OCI-LY3 (cell line): ENCODE results near the gene ZNF425.

Experiments used
- H2AFZ ChIP-seq: fragments of 200-600, 300-600 bp; shearing (Covaris generic); 2 replicates; pipeline ENCODE4 v1.6.0; 2014; ENCODE audit warnings: antibody characterized with exemption, low read depth, low read length
- H3K27ac ChIP-seq: fragments of 200-600, 300-600 bp; sonication (generic); 2 replicates; pipeline ENCODE4 v1.5.1; 2014; ENCODE audit warnings: mild to moderate bottlenecking, low read length, moderate library complexity, mixed read lengths
- H3K27me3 ChIP-seq: fragments of 200-600, 300-600 bp; sonication (generic); 2 replicates; pipeline ENCODE4 v1.6.1; 2014; ENCODE audit warnings: low read depth, low read length, mixed read lengths
- H3K36me3 ChIP-seq: fragments of 200-600, 300-600 bp; sonication (generic); replicated peaks from 2 replicates; pipeline ENCODE3; 2014; ENCODE audit warnings: low read depth, low read length, mixed read lengths
- H3K4me1 ChIP-seq: fragments of 300-600, 200-600 bp; sonication (generic); 2 replicates; pipeline ENCODE4 v1.6.1; 2014; ENCODE audit warnings: low read length, mixed read lengths
- H3K4me2 ChIP-seq: fragments of 200-600, 300-600 bp; sonication (generic); 2 replicates; pipeline ENCODE4 v1.6.1; 2014; ENCODE audit warnings: low read length, mixed read lengths
- H3K4me3 ChIP-seq: fragments of 300-600, 200-600 bp; sonication (generic); 2 replicates; pipeline ENCODE4 v1.5.1; 2014; ENCODE audit warnings: antibody characterized with exemption, mild to moderate bottlenecking, low read length, moderate library complexity
- H3K79me2 ChIP-seq: fragments of 300-600, 200-600 bp; shearing (Covaris generic); 2 replicates; pipeline ENCODE4 v1.6.1; 2014; ENCODE audit warnings: mild to moderate bottlenecking, low read length, mixed read lengths
- H3K9ac ChIP-seq: fragments of 300-600, 200-600 bp; shearing (Covaris generic); 2 replicates; pipeline ENCODE4 v1.6.0; 2014; ENCODE audit warnings: mild to moderate bottlenecking, low read length, moderate library complexity
- H3K9me3 ChIP-seq: fragments of 200-600, 300-600 bp; shearing (Covaris generic); 2 replicates; pipeline ENCODE4 v1.6.1; 2014; ENCODE audit warnings: low read length, mixed read lengths; ENCODE audit not compliant: insufficient read depth
- H4K20me1 ChIP-seq: fragments of 200-600, 300-600 bp; sonication (generic); 2 replicates; pipeline ENCODE4 v1.6.1; 2016; ENCODE audit warnings: low read length, mixed read lengths; ENCODE audit not compliant: insufficient read depth
- EZH2phosphoT487 ChIP-seq: fragments of 200-600 bp; shearing (Covaris generic); IDR thresholded peaks from 2 replicates; pipeline ENCODE4 v1.6.1; 2018; ENCODE audit warnings: antibody characterized with exemption, mixed run types, low read depth
- TF ChIP-seq, protein P1 (sequence below): fragments of 200-600, 300-600 bp; sonication (generic); IDR thresholded peaks from 2 replicates; pipeline ENCODE4 v1.5.1; 2014; ENCODE audit warnings: antibody characterized with exemption, low read length, low read depth

The ZNF425 gene

DNA sequence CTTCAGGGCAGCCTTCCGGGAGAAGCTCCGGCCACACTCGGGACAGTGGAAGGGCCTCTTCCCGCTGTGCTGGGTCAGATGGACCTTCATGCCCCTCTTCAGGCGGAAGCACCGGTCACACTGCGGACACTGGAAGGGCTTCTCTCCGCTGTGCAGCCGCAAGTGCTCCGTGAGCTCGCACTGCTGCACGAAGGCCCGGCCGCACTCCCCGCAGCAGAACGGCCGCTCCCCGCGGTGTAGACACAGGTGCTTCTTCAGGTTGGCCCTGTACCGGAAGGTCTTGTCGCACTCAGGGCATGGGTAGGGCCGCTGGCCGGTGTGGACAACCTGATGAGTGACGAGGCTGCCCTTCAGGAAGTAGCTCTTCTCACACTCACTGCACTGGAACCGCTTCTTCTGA is 21.4 kb downstream of the ZNF425 start:
- no peak overlapping the region for H3K4me2 ChIP-seq
- H3K4me3 ChIP-seq = no peak overlapping the region
- TF ChIP-seq, protein P1, sequence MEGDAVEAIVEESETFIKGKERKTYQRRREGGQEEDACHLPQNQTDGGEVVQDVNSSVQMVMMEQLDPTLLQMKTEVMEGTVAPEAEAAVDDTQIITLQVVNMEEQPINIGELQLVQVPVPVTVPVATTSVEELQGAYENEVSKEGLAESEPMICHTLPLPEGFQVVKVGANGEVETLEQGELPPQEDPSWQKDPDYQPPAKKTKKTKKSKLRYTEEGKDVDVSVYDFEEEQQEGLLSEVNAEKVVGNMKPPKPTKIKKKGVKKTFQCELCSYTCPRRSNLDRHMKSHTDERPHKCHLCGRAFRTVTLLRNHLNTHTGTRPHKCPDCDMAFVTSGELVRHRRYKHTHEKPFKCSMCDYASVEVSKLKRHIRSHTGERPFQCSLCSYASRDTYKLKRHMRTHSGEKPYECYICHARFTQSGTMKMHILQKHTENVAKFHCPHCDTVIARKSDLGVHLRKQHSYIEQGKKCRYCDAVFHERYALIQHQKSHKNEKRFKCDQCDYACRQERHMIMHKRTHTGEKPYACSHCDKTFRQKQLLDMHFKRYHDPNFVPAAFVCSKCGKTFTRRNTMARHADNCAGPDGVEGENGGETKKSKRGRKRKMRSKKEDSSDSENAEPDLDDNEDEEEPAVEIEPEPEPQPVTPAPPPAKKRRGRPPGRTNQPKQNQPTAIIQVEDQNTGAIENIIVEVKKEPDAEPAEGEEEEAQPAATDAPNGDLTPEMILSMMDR = no peak
- no peak for TF ChIP-seq EZH2phosphoT487
- H3K4me1 ChIP-seq = no peaks in the 10 kb centered on the region; the same call in 1 of the 2 replicates
- no peaks in the 10 kb centered on the region for H3K36me3 ChIP-seq
- H2AFZ ChIP-seq = no peak overlapping the region
- no peaks in the 10 kb centered on the region for H3K9me3 ChIP-seq
- no peaks in the 10 kb centered on the region for H4K20me1 ChIP-seq
- no peak overlapping the region for H3K27ac ChIP-seq
- H3K9ac ChIP-seq = no peak overlapping the region
- H3K27me3 ChIP-seq = no peaks in the 10 kb centered on the region
- no peaks in the 10 kb centered on the region for H3K79me2 ChIP-seq

DNA sequence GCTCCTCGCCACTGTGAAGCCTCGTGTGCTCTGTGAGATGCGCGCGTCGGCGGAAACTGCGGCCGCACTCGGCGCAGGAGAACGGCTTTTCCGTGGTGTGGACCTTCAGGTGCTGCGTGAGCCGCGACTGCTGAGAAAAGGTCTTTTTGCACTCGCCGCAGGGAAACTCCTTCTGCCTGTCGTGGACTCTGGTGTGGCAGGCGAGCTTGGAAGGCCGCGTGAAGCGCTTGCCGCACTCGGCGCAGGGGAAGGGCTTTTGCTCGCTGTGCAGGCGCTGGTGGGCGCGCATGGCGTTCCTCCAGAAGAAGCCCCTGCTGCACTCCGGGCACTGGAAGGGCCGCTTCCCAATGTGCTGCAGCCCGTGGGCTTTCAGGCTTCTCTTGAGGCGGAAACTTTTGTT is 21.9 kb downstream of the ZNF425 start:
- Histone ChIP-seq H3K27ac (no peak overlapping the region), H3K9me3 (no peaks in the 10 kb centered on the region), H2AFZ (no peak overlapping the region)

DNA sequence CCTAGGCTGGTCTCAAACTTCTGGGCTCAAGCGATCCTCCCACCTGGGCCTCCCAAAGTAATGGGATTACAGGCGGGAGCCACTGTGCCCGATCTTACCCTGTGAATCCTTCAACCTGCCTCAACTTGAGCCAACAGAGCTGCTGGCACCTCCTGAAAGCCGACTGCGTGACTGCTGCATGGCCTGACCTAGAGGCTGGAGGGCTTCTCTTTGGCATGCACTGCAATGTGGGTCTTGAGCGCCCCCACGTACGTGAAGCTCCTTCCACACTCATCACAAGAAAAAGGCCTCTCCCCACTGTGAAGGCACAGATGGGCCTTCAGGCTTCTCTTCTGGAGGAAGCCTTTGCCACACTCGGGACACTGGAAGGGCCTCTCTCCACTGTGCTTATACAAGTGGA is 22.7 kb downstream of the ZNF425 start:
- no peaks in the 10 kb centered on the region for H4K20me1 ChIP-seq
- TF ChIP-seq, protein P1 = no peak
- no peak for TF ChIP-seq EZH2phosphoT487
- H3K9me3 ChIP-seq = no peaks in the 10 kb centered on the region
- no peak overlapping the region for H3K4me3 ChIP-seq
- H3K9ac ChIP-seq = no peak overlapping the region
- H3K4me2 ChIP-seq = no peak overlapping the region
- H3K4me1 ChIP-seq = no peaks in the 10 kb centered on the region
- H3K36me3 ChIP-seq = no peaks in the 10 kb centered on the region
- H3K27ac ChIP-seq = no peak overlapping the region
- no peak overlapping the region for H2AFZ ChIP-seq
- H3K79me2 ChIP-seq = no peaks in the 10 kb centered on the region
- no peaks in the 10 kb centered on the region for H3K27me3 ChIP-seq

More for the DNA sequence above, 21.9 kb downstream of the ZNF425 start:
- TF ChIP-seq, protein P1 = no peak
- no peak for TF ChIP-seq EZH2phosphoT487
- no peaks in the 10 kb centered on the region; the same call in 1 of the 2 replicates for H3K4me1 ChIP-seq
- H3K27me3 ChIP-seq = no peaks in the 10 kb centered on the region
- no peak overlapping the region for H3K4me2 ChIP-seq
- H3K79me2 ChIP-seq = no peaks in the 10 kb centered on the region
- H3K36me3 ChIP-seq = no peaks in the 10 kb centered on the region
- H4K20me1 ChIP-seq = no peaks in the 10 kb centered on the region
- H3K9ac ChIP-seq = no peak overlapping the region
- H3K4me3 ChIP-seq = no peak overlapping the region

DNA sequence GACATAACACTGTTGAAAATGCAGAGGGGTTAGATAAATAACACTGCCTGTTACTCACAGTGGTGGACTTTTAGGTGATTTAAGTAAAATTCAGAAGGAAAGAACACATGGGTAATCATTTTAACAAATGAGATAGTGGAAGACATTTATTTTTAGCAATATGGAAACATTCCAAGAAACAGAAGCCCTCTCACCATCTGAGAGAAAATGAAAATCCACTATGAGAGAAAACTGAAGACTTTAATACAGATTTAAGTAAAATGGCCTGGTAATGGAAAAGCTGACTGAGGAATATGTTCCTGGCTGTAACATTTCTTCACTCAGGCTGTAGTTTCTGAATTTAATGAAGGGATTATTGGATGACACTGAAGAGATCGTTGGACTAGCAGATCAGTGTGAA is 23.5 kb downstream of the ZNF425 start:
- no peaks in the 10 kb centered on the region for H3K9me3 ChIP-seq
- no peak overlapping the region for H3K4me3 ChIP-seq
- H3K79me2 ChIP-seq = no peaks in the 10 kb centered on the region
- H3K27ac ChIP-seq = no peak overlapping the region
- no peaks in the 10 kb centered on the region for H3K36me3 ChIP-seq
- H3K4me1 ChIP-seq = no peaks in the 10 kb centered on the region
- H3K9ac ChIP-seq = no peak overlapping the region
- H2AFZ ChIP-seq = no peak overlapping the region
- H4K20me1 ChIP-seq = no peaks in the 10 kb centered on the region
- TF ChIP-seq, protein P1 = no peak
- no peak for TF ChIP-seq EZH2phosphoT487
- no peak overlapping the region for H3K4me2 ChIP-seq
- no peaks in the 10 kb centered on the region for H3K27me3 ChIP-seq
